ENCODE results near the gene STUM.

STUM gene

GRCh38 chr1:226529891-226530290, 18.7 kb upstream of the STUM start:
- no peak overlapping the region for H3K4me3 ChIP-seq
- TF ChIP-seq POLR2AphosphoS5 (IDR thresholded peaks at IDR 0.05; ENCODE audit: borderline replicate concordance, low read depth, low read length) (no peak), EZH2 (IDR thresholded peaks at IDR 0.05) (no peak), FOXP2 (optimal IDR thresholded peaks at IDR 0.05; ENCODE audit: control extremely low read depth, extremely low read length, insufficient read depth) (no peak)
- H3K36me3 ChIP-seq (ENCODE audit: insufficient read depth, low read length) = no peaks in the 10 kb centered on the region
- no peak for DNase-seq (ENCODE audit: low read depth, low spot score)
- no peak overlapping the region for H3K9ac ChIP-seq (ENCODE audit: insufficient read length)
- no peaks in the 10 kb centered on the region for H3K9me3 ChIP-seq (ENCODE audit: low read depth, low read length)
- no peak overlapping the region for H3K27ac ChIP-seq

GRCh38 chr1:226530591-226530990, 18.0 kb upstream of the STUM start:
- H3K36me3 ChIP-seq (ENCODE audit: insufficient read depth, low read length) = no peaks in the 10 kb centered on the region
- no peak overlapping the region for H3K27ac ChIP-seq
- DNase-seq (ENCODE audit: low read depth, low spot score) = no peak
- H3K4me3 ChIP-seq = no peak overlapping the region
- no peak overlapping the region for H3K9ac ChIP-seq (ENCODE audit: insufficient read length)
- no peak for TF ChIP-seq FOXP2 (optimal IDR thresholded peaks at IDR 0.05; ENCODE audit: control extremely low read depth, extremely low read length, insufficient read depth)
- TF ChIP-seq EZH2 (IDR thresholded peaks at IDR 0.05) = no peak
- no peak for TF ChIP-seq POLR2AphosphoS5 (IDR thresholded peaks at IDR 0.05; ENCODE audit: borderline replicate concordance, low read depth, low read length)
- H3K9me3 ChIP-seq (ENCODE audit: low read depth, low read length) = no peaks in the 10 kb centered on the region

- H3K9me3 ChIP-seq (ENCODE audit: low read depth, low read length) = no peaks in the 10 kb centered on the region
- no peak for TF ChIP-seq POLR2AphosphoS5 (IDR thresholded peaks at IDR 0.05; ENCODE audit: borderline replicate concordance, low read depth, low read length)
- no peak for TF ChIP-seq EZH2 (IDR thresholded peaks at IDR 0.05)
- no peak for DNase-seq (ENCODE audit: low read depth, low spot score)
- no peaks in the 10 kb centered on the region for H3K36me3 ChIP-seq (ENCODE audit: insufficient read depth, low read length)
- H3K27ac ChIP-seq = no peak overlapping the region
- no peak overlapping the region for H3K9ac ChIP-seq (ENCODE audit: insufficient read length)
- no peak overlapping the region for H3K4me3 ChIP-seq
Measured at GRCh38 chr1:226531360-226532093, 17.0 kb upstream of the STUM start.

GRCh38 chr1:226532553-226532952, 16.0 kb upstream of the STUM start:
- DNase-seq (ENCODE audit: low read depth, low spot score) = no peak
- Histone ChIP-seq H3K36me3 (ENCODE audit: insufficient read depth, low read length) (no peaks in the 10 kb centered on the region), H3K9ac (ENCODE audit: insufficient read length) (no peak overlapping the region), H3K9me3 (ENCODE audit: low read depth, low read length) (no peaks in the 10 kb centered on the region), H3K4me3 (no peak overlapping the region), H3K27ac (no peak overlapping the region)
- TF ChIP-seq POLR2AphosphoS5 (IDR thresholded peaks at IDR 0.05; ENCODE audit: borderline replicate concordance, low read depth, low read length) (no peak), FOXP2 (optimal IDR thresholded peaks at IDR 0.05; ENCODE audit: control extremely low read depth, extremely low read length, insufficient read depth) (no peak), EZH2 (IDR thresholded peaks at IDR 0.05) (no peak)

- Histone ChIP-seq H3K36me3 (ENCODE audit: insufficient read depth, low read length) (no peaks in the 10 kb centered on the region), H3K27ac (no peak overlapping the region), H3K9me3 (ENCODE audit: low read depth, low read length) (no peaks in the 10 kb centered on the region), H3K9ac (ENCODE audit: insufficient read length) (no peak overlapping the region), H3K4me3 (no peak overlapping the region)
- DNase-seq (ENCODE audit: low read depth, low spot score) = no peak
- TF ChIP-seq POLR2AphosphoS5 (IDR thresholded peaks at IDR 0.05; ENCODE audit: borderline replicate concordance, low read depth, low read length) (no peak), FOXP2 (optimal IDR thresholded peaks at IDR 0.05; ENCODE audit: control extremely low read depth, extremely low read length, insufficient read depth) (no peak), EZH2 (IDR thresholded peaks at IDR 0.05) (no peak)
Measured at GRCh38 chr1:226533220-226533619, 15.3 kb upstream of the STUM start.

- H3K36me3 ChIP-seq (ENCODE audit: insufficient read depth, low read length) = no peaks in the 10 kb centered on the region
- no peak overlapping the region for H3K9ac ChIP-seq (ENCODE audit: insufficient read length)
- no peak for TF ChIP-seq FOXP2 (optimal IDR thresholded peaks at IDR 0.05; ENCODE audit: control extremely low read depth, extremely low read length, insufficient read depth)
- no peak for TF ChIP-seq EZH2 (IDR thresholded peaks at IDR 0.05)
- TF ChIP-seq POLR2AphosphoS5 (IDR thresholded peaks at IDR 0.05; ENCODE audit: borderline replicate concordance, low read depth, low read length) = no peak
- no peaks in the 10 kb centered on the region for H3K9me3 ChIP-seq (ENCODE audit: low read depth, low read length)
- no peak for DNase-seq (ENCODE audit: low read depth, low spot score)
- no peak overlapping the region for H3K4me3 ChIP-seq
- H3K27ac ChIP-seq = no peak overlapping the region
Measured at GRCh38 chr1:226534098-226534497, 14.5 kb upstream of the STUM start.

GRCh38 chr1:226534645-226535044, 13.9 kb upstream of the STUM start:
- TF ChIP-seq POLR2AphosphoS5 (IDR thresholded peaks at IDR 0.05; ENCODE audit: borderline replicate concordance, low read depth, low read length) (no peak), FOXP2 (optimal IDR thresholded peaks at IDR 0.05; ENCODE audit: control extremely low read depth, extremely low read length, insufficient read depth) (no peak), EZH2 (IDR thresholded peaks at IDR 0.05) (no peak)
- Histone ChIP-seq H3K4me3 (no peak overlapping the region), H3K27ac (no peak overlapping the region), H3K9me3 (ENCODE audit: low read depth, low read length) (no peaks in the 10 kb centered on the region), H3K36me3 (ENCODE audit: insufficient read depth, low read length) (no peaks in the 10 kb centered on the region), H3K9ac (ENCODE audit: insufficient read length) (no peak overlapping the region)
- DNase-seq (ENCODE audit: low read depth, low spot score) = no peak

- DNase-seq (ENCODE audit: low read depth, low spot score) = no peak
- H3K9ac ChIP-seq (ENCODE audit: insufficient read length) = no peak overlapping the region
- TF ChIP-seq FOXP2 (optimal IDR thresholded peaks at IDR 0.05; ENCODE audit: control extremely low read depth, extremely low read length, insufficient read depth) (no peak), EZH2 (IDR thresholded peaks at IDR 0.05) (no peak), POLR2AphosphoS5 (IDR thresholded peaks at IDR 0.05; ENCODE audit: borderline replicate concordance, low read depth, low read length) (no peak)
- no peak overlapping the region for H3K27ac ChIP-seq
- H3K36me3 ChIP-seq (ENCODE audit: insufficient read depth, low read length) = no peaks in the 10 kb centered on the region
- no peak overlapping the region for H3K4me3 ChIP-seq
- no peaks in the 10 kb centered on the region for H3K9me3 ChIP-seq (ENCODE audit: low read depth, low read length)
Measured at GRCh38 chr1:226535666-226536065, 12.9 kb upstream of the STUM start.

- DNase-seq (ENCODE audit: low read depth, low spot score) = no peak
- Histone ChIP-seq H3K9me3 (ENCODE audit: low read depth, low read length) (no peaks in the 10 kb centered on the region), H3K36me3 (ENCODE audit: insufficient read depth, low read length) (no peaks in the 10 kb centered on the region), H3K27ac (no peak overlapping the region), H3K9ac (ENCODE audit: insufficient read length) (no peak overlapping the region), H3K4me3 (no peak overlapping the region)
- TF ChIP-seq EZH2 (IDR thresholded peaks at IDR 0.05) (no peak), POLR2AphosphoS5 (IDR thresholded peaks at IDR 0.05; ENCODE audit: borderline replicate concordance, low read depth, low read length) (no peak), FOXP2 (optimal IDR thresholded peaks at IDR 0.05; ENCODE audit: control extremely low read depth, extremely low read length, insufficient read depth) (no peak)
Measured at GRCh38 chr1:226541231-226541630, 7.3 kb upstream of the STUM start.
